SK-MEL-5 (cell line): ENCODE data around the gene RAPGEF4. TPM values are rescaled to one million over a fixed set of nuclear protein-coding genes. Genes with fewer than 3 reads are reported as not detected.

Experiments
- DNase-seq: peaks from one replicate; pipeline ENCODE4 v3.0.0-alpha.2; 2016; ENCODE audit warnings: low read depth, low spot score
- in situ Hi-C: cut with HindIII; loops from 2 replicates; pipeline ENCODE4 v1.10.0; 2016; ENCODE audit warnings: low sequenced_read_pairs, high pct_unique_total_duplicates, low pct_unique_long_range_greater_than_20kb
- total RNA-seq: library from RNA; depleted of rRNA; stranded (reverse); fragments of >200 nt; shearing (Covaris generic); gene quantifications from 2 replicates; pipeline ENCODE4 v1.2.3, GENCODE V29; 2014

RAPGEF4 gene
- total RNA-seq, 1 experiment from 2014 or later, result 4.5 TPM

DNA sequence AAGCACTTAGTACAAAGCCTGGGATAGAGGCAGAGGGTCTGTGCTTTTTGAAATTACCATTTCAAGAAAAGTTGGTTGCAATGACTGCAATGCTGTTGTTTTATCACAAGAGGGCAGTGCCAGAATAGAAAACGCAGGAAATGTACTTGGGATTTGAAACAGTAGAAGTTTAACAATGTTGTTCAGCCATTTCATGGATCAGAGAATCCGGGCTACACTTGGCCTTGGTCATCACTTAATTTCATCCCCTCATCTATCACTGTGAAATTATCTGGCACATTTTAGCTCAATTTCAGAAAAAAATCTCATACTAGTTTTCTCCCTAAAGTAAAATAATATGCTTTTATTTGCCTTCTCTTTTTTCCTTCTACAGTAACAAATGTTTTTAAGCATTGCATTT, 70.8 kb downstream of the RAPGEF4 start:
- DNase-seq, result peak; percentile 67
- in situ Hi-C loops, result no loop called here

DNA sequence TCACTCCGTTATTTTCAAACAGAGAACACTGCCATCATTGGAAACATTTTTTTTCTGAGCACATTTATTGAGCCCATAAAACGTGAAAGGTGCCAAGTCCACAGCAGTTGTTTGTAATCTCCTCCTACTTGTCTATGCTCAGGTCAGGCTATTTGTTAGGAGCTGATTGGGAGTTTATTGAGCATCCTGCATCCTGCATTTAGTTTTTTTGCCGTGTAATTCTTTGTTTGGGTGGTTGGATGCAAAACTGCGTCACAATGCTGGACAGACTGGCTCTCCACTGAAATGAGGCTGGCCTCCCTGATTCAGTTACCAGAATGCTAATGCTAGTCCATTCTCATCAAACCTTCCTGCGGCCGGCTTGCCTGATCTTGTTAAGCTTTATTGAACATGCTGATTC, 71.4 kb downstream of the RAPGEF4 start:
- in situ Hi-C loops, result no loop called here

DNA sequence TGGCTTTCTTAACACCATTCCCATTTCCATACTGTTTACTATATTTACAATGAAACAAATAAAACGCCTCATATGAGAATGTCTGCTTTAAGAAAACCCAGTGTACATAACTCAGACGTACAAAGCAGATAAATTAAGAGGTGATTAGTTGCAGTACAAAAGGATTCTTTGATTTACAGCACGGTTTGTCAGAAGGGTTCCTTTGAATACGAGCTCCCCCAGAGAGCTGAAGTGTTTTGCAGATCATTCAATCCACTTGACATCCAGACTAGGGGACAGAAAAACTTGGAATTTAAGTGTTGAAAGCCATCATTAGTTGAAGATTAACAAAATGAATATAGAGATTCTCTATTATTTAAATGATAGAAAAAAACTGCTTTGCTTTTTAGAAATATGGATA, 72.5 kb downstream of the RAPGEF4 start:
- in situ Hi-C loops, result no loop called here
- DNase-seq, result no peak

More for the DNA sequence above, 71.4 kb downstream of the RAPGEF4 start:
- no peak for DNase-seq

DNA sequence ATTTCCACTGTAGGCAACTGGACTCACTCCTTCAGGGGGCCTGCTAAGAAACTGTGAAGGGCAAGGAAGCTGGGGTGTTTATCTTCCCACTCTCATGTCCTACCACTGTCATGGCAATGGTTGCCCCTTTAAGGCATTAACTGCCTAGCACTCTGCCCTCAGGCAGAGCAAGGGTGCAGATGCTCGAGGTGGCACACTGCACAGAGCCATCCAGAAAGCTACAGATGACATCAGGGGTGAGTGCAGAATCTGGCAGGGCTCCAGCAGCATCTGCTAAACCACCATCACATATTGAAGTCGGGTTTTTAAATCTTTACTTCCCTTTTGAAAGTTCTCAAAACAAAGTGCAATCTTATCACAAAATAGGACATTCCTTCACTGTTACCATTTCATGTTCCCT, 75.4 kb downstream of the RAPGEF4 start:
- in situ Hi-C loops, result no loop called here
- DNase-seq, result no peak

DNA sequence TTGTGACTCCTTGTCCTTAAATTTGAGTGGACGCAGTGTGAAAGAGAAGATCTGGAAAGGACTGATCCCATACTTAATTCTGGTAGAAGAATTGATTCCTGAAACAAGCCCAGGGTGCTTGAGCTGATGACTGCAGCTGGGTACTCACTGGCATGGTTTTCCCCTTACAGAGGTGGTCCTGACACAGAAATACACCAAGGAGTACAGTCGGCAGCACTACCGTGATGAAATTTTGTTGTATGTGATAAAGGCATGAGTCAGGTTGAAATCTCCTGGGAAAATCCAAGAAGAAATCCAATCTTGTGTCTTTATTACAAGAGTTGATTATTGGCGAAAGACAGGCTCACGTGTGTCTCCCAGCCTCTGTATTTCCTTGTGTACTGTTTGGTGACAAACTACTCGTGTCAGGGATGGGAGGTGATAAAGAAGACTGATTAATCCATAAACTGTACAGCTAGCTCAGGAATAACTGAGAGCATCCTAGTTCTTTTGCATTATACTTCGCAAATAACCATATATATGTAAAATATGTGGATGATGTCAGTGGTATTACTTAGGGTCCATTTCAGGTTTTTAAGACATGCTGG, 76.6 kb downstream of the RAPGEF4 start:
- no peak for DNase-seq
- in situ Hi-C loops, result no loop called here

DNA sequence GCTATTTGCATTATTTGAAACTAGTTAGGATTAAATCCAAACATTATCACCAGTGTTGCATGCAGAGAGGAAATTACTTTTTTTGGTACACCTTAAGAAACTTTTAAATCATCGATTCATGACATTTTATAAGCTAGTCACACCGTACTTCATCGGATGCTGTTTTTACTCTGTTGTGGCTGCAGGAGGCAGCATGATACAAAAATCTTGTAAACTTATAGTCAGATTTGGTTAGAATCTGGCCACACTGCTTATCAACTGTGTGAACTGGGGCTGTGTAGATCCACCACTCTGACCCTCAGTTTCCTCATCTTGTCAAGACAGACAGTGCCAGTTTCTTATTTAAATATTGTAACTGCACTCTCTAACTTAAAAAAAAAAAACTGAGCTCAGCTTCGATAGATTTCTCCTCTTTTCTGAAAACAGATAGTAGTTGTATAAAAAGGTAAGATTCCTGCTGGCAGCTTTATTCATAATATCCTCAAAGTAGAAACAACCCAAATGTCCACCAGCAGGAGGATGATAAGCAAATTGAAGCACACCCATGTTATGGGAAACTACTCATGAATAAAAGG, 77.8 kb downstream of the RAPGEF4 start:
- in situ Hi-C loops, result no loop called here
- DNase-seq, result peak; percentile 63

DNA sequence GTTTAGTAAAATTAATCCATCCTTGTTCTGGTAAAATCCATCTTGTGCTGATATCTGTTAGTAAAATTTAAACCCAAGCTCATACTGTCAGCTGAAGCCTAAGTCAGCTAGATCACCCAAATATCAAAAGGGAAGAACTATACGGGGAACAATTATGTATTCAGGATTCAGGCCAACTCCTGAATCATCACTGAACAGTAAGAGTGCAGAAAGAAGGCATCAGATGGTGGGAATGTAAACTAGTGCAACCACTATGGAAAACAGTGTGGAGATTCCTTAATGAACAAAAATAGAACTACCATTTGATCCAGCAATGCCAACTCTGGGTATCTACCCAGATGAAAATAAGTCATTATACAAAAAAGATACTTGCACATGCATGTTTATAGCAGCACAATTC, 81.8 kb downstream of the RAPGEF4 start:
- in situ Hi-C loops, result no loop called here

DNA sequence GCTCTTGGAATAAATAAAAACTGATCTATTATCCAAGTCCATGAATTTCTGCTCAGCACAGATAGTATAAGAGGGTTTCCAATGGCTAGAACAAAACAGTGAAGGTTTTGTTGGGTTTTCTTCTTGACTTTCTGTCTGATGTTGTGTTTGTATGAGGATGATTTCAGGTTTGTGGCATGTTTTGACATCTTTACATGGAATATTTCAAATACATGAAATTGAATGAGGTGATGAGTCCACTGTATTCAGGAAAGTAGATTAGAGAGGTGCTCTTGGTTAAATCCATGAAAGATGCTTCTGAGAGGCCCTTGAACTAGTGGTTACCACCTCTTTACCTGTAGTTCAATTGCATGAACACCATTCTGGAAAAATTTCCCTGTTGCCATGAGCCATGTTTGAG, 84.3 kb downstream of the RAPGEF4 start:
- in situ Hi-C loops, result no loop called here
- no peak for DNase-seq

More for the DNA sequence above, 81.8 kb downstream of the RAPGEF4 start:
- no peak for DNase-seq

DNA sequence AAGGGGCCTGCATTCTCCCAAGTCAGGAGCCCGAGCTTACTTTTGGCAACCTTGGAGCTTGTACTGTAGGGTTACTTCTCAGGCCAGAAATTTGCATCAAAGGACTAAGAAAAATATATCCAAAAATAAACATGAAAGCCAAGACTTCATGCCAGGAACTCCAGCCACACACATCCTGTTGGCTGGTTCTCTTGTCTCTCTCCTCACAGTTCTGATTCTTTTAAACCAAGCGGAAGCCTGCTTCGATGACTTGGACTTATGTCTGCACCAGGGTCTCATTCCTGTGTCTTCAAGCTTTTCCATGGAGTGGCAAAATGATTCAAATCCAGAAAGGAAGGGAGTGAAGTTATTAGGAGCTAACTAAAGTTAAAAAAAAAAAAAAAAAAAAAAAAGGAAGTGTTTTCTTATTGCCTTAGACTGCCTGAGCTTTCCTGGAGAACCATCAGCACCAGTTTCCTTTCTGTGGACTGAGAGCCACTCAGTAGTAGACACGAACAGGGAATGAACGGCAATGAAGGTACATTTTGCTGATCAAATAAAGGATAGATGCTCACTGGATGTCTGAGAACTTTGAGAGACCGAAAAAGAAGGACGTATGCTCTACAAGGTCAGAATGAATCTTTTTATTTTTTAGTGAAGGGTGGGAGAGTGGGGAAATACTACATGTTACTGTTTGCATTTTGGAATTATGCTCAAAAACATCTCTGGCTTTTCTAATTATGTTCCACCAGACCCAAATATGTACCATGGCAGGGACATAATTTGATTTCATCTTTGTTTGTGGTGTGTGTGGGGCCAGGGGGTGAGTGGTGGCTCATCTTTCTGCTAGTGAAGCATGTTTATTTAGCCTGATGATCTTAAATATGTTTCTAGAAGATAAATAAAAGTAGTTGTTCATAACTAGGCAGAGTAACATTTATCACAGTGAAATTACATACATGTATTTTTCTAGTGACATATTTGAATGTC, 86.0 kb downstream of the RAPGEF4 start:
- in situ Hi-C loops, result no loop called here

DNA sequence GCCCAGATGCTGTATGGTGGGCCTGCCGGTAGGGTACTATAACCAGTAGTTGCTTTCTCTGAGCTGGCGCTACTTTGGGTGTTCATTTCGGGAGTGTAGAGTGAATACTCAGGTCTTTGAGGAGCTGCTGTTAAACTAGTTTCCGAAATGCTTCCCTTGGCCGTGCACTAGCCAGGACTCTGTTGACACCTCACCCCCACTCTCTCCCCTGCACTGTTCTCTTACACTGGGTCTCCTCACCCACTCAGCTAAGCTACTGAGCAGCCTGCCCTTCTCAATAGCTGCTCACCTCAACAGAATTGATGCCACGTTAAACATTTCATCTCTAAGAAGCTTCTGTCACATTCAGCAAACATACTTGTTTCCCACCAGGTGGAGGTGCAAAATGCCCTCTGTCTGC, 86.9 kb downstream of the RAPGEF4 start:
- DNase-seq, result no peak
- in situ Hi-C loops, result no loop called here

More for the DNA sequence above, 86.0 kb downstream of the RAPGEF4 start:
- no peak for DNase-seq

DNA sequence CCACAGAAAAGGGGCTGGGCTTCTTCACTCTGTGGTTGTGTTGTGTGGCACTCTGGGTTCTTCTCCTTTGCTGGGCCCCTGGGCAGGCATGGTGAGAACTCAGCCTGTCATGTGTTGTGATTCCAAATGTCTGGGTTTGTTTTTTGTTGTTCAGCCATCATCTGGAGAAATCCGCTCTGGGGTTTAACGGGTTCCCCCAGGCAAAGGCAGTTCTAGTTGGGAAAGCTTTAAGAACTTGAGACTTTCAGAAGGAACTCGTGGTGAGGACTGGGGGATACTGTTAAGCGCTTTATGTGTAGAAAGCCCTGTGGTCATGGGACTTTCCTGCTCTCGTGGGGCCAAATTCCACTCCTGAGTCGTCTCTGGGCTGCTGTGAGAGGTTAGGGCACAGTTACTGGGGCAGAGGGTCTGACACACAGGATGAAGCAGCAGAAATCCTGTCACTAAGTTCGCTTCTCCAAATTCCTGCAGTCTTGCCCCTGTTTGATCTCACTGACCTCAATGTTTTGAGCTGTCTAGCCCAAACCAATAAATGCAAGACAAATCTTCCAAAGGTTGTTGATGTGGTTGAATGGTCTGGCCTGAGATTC, 87.7 kb downstream of the RAPGEF4 start:
- peak; percentile 14 for DNase-seq
- in situ Hi-C loops, result no loop called here

DNA sequence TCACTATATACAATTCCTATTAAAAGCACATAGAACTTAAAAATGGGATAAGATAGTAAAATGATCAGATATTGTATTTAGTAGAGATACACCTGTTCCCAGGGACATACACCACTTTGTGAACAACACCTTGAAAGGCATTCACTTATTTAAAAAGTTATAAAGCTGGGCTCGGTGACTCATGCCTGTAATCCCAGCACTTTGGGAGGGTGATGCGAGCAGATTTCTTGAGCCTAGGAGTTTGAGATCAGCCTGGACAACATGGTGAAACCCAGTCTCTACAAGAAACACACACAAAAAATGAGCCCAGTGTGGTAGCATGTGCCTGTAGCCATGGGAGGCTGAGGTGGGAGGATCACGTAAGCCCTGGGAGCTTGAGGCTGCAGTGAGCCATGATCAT, 90.9 kb downstream of the RAPGEF4 start:
- in situ Hi-C loops, result no loop called here
- no peak for DNase-seq

DNA sequence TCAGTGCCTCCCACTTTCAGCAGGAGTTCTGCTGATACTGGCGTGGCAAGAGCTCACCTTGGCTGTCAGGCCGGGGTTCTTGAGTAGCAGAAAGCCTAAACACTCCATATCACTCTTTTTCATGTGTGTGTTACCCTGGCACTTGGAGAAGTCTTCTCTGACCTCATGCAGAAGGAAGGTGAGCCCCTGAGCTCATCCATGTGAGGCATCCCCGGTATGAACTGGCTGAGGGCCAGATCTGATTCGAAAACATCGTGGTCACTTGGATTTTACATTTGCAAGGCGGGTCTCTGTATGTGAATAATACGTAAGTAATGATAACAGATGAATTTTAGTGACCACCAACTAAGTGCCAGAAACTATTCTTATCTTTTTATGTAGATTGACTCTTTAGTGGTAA, 93.6 kb downstream of the RAPGEF4 start:
- no peak for DNase-seq
- in situ Hi-C loops, result no loop called here

DNA sequence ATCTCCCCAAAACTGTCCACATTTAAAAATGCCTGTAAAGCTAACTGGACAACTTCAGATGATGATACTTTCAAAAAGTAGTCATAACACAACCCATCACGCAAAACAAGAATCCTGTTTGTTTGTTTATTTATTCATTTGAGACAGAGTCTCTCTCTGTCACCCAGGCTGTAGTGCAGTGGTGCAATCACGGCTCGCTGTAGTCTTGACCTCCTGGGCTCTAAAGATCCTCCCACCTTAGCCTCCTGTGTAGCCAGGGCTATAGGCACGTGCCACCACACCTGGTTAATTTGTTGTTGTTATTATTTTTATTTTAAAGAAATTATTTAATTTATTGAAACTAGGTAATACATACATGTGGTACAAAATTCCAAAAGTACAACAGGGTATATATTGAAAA, 94.8 kb downstream of the RAPGEF4 start:
- no peak for DNase-seq
- in situ Hi-C loops, result no loop called here

DNA sequence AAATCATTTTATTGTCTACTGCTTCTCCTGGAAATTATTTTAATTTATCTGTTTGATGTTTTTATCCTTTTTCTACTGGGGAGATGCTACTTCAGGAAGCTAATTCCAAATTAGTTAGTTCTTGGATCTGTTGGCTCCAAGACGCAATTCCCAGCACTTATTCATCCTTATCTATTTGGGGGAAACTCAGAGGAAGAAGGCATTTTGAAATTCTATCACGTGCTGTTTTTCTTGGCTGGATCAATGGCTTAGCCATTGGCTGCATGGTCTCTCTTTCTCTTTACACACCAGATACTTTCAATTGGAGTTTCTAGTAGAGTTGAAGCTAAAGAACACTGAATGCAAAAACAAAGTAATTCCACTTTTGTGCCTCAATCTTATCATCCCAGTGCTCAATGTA, 98.3 kb downstream of the RAPGEF4 start:
- no peak for DNase-seq
- in situ Hi-C loops, result no loop called here

DNA sequence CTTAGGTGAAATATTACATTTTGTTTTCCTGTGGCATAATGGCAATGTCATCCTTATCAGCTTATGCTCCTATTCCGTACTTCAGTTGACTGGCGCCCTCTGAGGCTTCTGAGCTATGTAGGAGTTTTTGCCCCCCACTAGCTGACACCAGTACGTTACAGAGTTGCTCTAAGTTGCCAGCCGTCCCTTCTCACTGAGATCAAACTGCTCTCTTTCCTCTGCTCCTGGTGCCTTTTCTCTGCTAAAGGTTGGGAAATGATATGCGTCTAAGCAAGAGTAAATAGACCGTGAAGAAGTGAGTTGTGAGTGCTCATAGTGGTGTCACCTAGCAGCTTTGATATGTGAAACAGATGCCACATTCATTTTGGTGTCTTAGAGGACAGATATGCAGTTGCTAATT, 99.2 kb downstream of the RAPGEF4 start:
- in situ Hi-C loops, result no loop called here
- no peak for DNase-seq

DNA sequence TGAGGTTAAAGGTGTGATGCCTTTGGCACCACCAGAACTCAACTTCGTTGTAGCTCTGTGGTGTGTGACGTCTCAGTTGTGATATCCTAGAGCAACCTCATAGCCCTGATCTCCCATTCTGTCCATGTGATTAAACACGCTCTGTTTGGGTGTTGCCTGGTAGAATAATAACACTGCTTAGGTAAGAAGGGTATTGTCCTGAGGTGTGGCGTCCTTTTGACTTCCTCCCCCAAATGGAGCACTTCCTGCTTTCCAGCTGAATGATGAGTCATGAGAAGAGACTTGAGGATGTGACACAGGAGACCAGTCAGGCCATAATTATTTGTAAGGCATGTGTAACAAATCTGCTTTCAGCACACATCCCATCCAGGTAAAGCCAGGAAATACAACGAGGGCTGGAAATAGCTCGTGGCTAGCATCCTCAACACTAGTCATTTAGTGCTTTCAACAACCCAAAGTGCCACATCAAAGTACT, 100.7 kb downstream of the RAPGEF4 start:
- in situ Hi-C loops, result no loop called here
- no peak for DNase-seq

DNA sequence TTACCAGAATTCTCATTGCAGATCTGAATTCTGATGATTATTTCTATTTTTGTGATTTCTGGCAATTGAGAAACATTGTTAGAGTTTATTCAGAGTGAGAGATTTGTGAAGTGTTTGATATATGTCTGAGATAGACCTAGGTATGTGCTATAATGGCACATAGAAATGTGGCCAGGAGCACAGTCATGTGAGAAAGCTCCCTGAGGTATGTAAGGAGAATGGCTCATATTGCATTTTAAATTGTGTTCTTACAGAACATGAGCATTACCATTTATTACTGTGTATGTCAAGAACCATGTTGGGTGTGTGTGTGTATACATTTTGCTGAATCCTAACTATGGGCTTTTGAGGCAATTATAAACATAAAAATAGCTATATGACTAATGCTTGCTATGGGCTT, 101.2 kb downstream of the RAPGEF4 start:
- DNase-seq, result no peak
- in situ Hi-C loops, result no loop called here
